Stromal cell of bone marrow (primary cell): ENCODE measurements around the gene VCL.
"Not testable (repeated sequence)": the region's sequence is repeated elsewhere in the genome, so short reads cannot be mapped to it uniquely, and the experiment has no call there.

ENCODE experiments used
- DNase-seq: peaks from one replicate; pipeline ENCODE4 v3.0.0-alpha.2; 2012; ENCODE audit warnings: low read depth

VCL gene

GRCh38 chr10:74039561-74040145 lies 41.7 kb downstream of the VCL start:
- DNase-seq, result peak; percentile 77

- no peak for DNase-seq
Measured at GRCh38 chr10:74040200-74041126, 42.5 kb downstream of the VCL start.

- no peak for DNase-seq
Measured at GRCh38 chr10:74044419-74044818, 46.5 kb downstream of the VCL start.

GRCh38 chr10:74047304-74047703 lies 49.4 kb downstream of the VCL start:
- DNase-seq, result peak; percentile 51

GRCh38 chr10:74047871-74048270 lies 50.0 kb downstream of the VCL start:
- DNase-seq, result peak; percentile 64

GRCh38 chr10:74048433-74048832 lies 50.5 kb downstream of the VCL start:
- no peak for DNase-seq

DNA sequence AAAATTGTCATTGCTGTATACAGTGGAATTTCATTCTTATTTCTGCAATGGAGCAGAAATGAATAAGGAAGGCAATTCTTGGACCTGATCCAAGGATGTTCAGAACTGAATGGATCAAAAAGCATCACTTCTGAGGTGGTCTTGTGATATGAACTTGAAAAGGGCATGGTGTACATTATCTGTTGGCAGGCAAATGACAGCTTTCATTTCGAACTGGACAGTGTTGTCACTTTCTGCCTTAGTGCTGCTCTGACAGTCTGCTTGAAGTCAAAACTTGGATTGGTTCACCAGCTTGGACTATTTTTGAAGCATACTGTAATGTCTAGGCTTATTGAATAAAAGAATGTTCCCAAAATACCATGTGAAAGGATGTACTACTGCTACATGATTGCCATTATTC lies 52.0 kb downstream of the VCL start:
- no peak for DNase-seq

GRCh38 chr10:74050653-74051052 lies 52.7 kb downstream of the VCL start:
- no peak for DNase-seq

DNA sequence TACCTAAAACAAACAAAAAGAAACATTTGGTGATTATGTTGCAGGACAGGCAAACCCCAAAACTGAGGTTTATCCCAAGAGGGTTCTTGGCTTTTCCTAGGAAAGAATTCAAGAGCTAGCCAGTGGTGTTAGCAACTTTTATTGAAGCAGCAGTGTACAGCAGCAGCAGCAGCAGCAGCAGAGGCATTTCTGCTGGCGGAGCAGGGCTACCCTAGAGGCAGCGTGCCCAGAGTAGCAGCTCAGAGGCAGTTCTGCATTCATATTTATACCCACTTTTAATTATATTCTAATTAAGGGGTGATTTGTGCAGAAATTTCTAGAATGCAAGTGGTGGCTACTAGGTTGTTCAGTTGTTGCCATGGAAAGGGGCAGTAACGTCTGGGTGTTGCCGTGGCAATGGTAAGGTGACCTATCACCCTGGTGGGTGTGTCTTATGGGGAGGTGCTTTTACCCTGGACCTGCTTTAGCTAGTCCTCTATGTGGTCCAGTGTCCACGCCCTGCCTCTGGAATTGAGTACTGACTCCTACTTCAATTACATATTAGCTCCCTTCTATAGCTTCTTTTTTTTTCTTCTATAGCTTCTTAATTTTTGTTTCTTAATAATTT lies 53.9 kb downstream of the VCL start:
- no peak for DNase-seq

GRCh38 chr10:74052994-74053393 lies 55.1 kb downstream of the VCL start:
- DNase-seq, result no peak

DNA sequence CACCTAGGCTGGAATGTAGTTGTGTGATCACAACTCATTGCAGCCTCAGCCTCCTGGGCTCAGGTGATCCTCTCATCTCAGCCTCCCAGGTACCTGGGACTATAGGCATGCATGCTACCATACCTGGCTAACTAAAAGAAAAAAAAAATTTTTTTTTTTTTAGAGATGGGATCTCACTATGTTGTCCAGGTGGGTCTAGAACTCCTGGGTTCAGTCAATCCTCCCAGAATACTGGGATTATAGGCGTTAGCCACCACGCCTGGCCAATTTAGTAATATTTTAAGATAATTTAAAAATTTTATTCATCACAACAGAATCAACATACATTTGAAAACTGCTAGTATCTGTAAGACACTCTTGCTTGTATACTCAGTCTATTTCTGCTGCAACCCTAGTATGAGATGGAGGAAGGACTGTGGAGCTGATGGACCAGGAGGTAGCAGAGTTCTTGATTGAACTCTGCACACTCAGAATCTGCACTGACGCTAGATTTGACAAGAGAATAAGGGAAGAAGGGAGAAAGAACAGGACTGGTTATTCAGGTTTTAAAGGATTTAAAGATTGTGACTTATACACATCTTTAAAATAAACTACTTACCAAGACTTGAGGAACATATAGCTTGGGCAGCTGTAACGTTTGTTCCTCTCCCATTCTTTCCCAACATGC lies 57.6 kb downstream of the VCL start:
- no peak for DNase-seq

DNA sequence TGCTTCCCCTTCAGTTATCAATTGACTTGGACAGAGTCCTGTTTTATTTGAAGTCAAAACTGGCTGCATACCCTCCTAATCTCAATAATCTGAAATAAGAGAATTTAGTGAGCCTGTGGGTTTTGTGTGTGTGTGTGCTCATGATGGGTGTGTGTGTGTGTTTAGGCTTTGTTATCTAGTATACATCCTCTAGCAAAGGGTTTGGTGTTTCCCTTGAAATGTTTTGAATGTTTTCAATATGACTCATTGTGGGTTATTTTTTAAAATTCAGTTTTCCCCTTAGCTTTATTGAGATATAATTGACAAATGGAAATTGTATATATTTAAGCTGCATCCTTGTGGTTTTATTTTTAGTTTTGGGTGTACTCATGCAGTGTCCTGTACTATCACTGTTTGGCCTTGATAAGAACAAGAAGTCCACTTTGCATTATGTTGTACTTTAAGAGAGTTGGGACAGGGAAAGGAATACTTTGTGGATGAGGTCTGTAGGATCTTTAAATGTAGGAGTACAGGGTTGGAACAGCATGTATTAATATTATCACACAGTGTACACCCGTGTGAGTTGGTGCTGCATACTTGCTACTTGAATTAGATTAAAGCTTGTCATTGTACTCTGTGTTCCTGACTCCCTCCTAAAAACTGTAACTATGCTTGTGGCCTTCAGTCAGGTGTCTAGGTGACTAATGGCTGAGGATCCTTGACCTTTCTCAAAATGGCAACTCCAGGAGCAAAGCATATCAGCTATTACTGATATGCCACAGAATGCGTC lies 58.3 kb downstream of the VCL start:
- no peak for DNase-seq

- no peak for DNase-seq
Measured at GRCh38 chr10:74058071-74058470, 60.2 kb downstream of the VCL start.

- no peak for DNase-seq
Measured at GRCh38 chr10:74058658-74059057, 60.7 kb downstream of the VCL start.

DNA sequence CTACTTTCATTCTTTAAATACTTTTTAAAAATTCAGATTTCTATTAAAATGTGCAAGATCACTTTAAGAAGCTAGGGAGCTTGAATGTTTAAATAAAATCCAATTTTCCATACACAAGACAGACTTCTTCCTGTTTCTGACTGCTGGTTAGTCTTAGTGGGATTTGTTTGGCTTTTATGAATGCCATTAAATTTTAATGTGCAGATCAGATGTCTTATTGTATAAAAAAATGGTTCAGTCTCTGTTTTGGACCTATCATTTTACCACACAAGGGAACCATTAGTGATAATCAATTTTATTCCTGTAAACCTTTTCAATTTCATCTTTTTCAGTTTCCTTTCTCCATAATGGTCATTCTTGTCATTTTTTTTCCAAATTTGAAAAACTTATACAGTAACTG lies 63.2 kb downstream of the VCL start:
- DNase-seq, result no peak

- not testable (repeated sequence) for DNase-seq
Measured at GRCh38 chr10:74061978-74062377, 64.1 kb downstream of the VCL start.

- DNase-seq, result no peak
Measured at GRCh38 chr10:74063256-74063655, 65.3 kb downstream of the VCL start.

- DNase-seq, result no peak
Measured at GRCh38 chr10:74067373-74068352, 69.7 kb downstream of the VCL start.

DNA sequence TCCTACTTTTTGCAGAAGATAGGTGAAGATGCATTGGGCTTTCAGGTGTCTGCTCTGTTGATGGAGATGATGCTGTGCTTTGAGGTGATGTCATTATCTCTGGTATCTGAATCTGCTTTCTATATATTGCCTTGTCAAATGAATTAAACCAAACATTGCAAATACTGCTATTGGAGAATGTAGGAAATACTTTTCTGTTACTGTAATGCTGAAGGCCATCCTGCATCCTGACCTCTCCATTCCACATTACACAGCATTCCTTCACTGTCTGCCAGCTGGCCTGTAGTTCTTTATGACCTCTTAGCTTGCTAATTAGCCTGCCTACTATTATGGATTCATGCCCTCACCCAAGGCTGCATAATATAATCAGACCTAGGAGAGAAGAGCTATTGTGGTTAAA lies 73.2 kb downstream of the VCL start:
- peak; percentile 59 for DNase-seq

GRCh38 chr10:74072503-74072902 lies 74.6 kb downstream of the VCL start:
- no peak for DNase-seq

DNA sequence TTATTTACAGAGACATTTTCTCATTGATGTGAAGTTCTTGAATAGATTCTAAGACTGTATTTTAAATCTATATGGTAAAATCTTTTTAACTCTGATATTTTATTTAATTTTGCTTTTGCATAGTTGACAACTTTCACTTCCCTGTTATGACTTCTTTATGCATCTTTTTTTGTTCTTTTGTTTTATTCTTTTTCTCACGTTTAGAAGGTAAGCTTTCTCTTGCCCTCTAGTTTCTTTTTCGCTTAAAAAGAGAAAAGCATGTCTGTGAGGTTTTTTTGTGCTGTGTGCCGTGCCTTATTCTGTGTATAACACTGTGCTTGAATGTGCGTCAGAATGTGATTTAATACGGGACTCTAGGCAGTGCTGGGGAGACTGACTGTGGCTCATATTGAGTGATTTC lies 78.0 kb downstream of the VCL start:
- DNase-seq, result no peak
